Testis (tissue), 3 donors: ENCODE data around the gene EIF2S2. TPM values are rescaled to one million over a fixed set of nuclear protein-coding genes. Genes with fewer than 3 reads are reported as not detected.
A peak's percentile ranks its signal among the peaks of the same experiment; 100 is the strongest.

Experiments
- DNase-seq: peaks from one replicate; pipeline ENCODE4 v3.0.0-alpha.2; 2019
- H3K27ac ChIP-seq, 2 donors: fragments of 200-600 bp; sonication (generic); one replicate each; pipeline ENCODE4 v1.5.1; 2019
- H3K27me3 ChIP-seq: fragments of 200-600 bp; sonication (generic); one replicate; pipeline ENCODE4 v1.5.1; 2019
- H3K36me3 ChIP-seq: fragments of 200-600 bp; sonication (generic); one replicate; pipeline ENCODE4 v1.5.1; 2017; ENCODE audit warnings: low read depth; ENCODE audit errors: missing control alignments
- H3K4me1 ChIP-seq: fragments of 200-600 bp; sonication (generic); one replicate; pipeline ENCODE4 v1.5.1; 2019
- H3K4me3 ChIP-seq, 2 donors: fragments of 200-600 bp; sonication (generic); one replicate each; pipeline ENCODE4 v1.5.1; 2017 to 2019
- H3K9me3 ChIP-seq: fragments of 200-600 bp; sonication (generic); one replicate; pipeline ENCODE4 v1.5.1; 2017
- POLR2A ChIP-seq: fragments of 450-650 bp; IDR thresholded peaks from one replicate; pipeline ENCODE4 v1.6.1; 2017; ENCODE audit warnings: antibody characterized with exemption, mild to moderate bottlenecking, moderate library complexity
- WGBS, 2 donors: methylation state at CpG; one replicate each; pipeline ENCODE4 v1.1.5; 2018; 5-methylcytosine and 5-hydroxymethylcytosine counted together
- intact Hi-C: fragments of 100-400 bp; cut with DNase I; formaldehyde crosslinking; loops from one replicate; pipeline ENCODE4 v1.15.1; 2023; ENCODE audit warnings: low total_unique reads
- polyA plus RNA-seq: library from polyadenylated mRNA; stranded (reverse); fragments of 350-450 nt; fragmentation: Illumina TruSeq; extraction: RNeasy Lipid Tissue Mini Kit (QIAGEN cat#74804); gene quantifications from one replicate; pipeline ENCODE4 v1.2.3, GENCODE V29; 2014; ENCODE audit warnings: low read depth, low replicate concordance; ENCODE audit not compliant: insufficient read depth
- total RNA-seq, 2 donors: library from RNA; depleted of rRNA; stranded (reverse); fragments of >200 nt; gene quantifications; one replicate each; pipeline ENCODE4 v1.2.3, GENCODE V29; 2016
- TF ChIP-seq, protein P1 (sequence below), 3 experiments: fragments of 450-650 bp in 2 of 3; fragments of 200-600 bp in 1 of 3; sonication (generic) in 1 of 3; IDR thresholded peaks; one replicate each; pipeline ENCODE4 v1.5.1; 2016 to 2019; ENCODE audit warnings: antibody characterized with exemption in 3 of 3, mild to moderate bottlenecking in 2 of 3, moderate library complexity in 1 of 3

Gene EIF2S2
- total and polyA plus RNA-seq, 3 donors from 2014 or later = 41.9 to 48.9 (median 45.4) TPM

DNA sequence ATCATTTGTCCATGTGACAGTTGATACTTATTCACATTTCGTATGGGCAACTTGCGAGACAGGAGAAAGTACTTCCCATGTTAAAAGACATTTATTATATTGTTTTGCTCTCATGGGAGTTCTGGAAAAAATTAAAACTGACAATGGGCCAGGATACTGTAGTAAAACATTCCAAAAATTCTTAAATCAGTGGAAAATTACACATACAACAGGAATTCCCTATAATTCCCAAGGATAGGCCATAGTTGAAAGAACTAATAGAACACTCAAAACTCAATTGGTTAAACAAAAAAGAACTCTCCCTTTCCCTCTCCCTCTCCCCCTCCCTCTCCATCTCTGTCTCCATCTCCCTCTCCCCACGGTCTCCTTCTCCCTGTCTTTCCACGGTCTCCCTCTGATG is 19.4 kb upstream of the EIF2S2 start:
- peaks cover 8% of the 10 kb centered on the region for H3K4me1 ChIP-seq
- H3K4me3 ChIP-seq = no peak overlapping the region
- DNase-seq = no peak
- intact Hi-C loops = no loop called here
- H3K27me3 ChIP-seq = no peaks in the 10 kb centered on the region
- no peaks in the 10 kb centered on the region for H3K9me3 ChIP-seq
- H3K27ac ChIP-seq = no peak overlapping the region
- no peak for TF ChIP-seq POLR2A
- TF ChIP-seq, protein P1, sequence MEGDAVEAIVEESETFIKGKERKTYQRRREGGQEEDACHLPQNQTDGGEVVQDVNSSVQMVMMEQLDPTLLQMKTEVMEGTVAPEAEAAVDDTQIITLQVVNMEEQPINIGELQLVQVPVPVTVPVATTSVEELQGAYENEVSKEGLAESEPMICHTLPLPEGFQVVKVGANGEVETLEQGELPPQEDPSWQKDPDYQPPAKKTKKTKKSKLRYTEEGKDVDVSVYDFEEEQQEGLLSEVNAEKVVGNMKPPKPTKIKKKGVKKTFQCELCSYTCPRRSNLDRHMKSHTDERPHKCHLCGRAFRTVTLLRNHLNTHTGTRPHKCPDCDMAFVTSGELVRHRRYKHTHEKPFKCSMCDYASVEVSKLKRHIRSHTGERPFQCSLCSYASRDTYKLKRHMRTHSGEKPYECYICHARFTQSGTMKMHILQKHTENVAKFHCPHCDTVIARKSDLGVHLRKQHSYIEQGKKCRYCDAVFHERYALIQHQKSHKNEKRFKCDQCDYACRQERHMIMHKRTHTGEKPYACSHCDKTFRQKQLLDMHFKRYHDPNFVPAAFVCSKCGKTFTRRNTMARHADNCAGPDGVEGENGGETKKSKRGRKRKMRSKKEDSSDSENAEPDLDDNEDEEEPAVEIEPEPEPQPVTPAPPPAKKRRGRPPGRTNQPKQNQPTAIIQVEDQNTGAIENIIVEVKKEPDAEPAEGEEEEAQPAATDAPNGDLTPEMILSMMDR (IDR thresholded peaks at IDR 0.05) = no peak
- no peaks in the 10 kb centered on the region for H3K36me3 ChIP-seq
- 51 to 73% methylated on average over 4 of the region's 4 CpGs for WGBS, 2 donors

DNA sequence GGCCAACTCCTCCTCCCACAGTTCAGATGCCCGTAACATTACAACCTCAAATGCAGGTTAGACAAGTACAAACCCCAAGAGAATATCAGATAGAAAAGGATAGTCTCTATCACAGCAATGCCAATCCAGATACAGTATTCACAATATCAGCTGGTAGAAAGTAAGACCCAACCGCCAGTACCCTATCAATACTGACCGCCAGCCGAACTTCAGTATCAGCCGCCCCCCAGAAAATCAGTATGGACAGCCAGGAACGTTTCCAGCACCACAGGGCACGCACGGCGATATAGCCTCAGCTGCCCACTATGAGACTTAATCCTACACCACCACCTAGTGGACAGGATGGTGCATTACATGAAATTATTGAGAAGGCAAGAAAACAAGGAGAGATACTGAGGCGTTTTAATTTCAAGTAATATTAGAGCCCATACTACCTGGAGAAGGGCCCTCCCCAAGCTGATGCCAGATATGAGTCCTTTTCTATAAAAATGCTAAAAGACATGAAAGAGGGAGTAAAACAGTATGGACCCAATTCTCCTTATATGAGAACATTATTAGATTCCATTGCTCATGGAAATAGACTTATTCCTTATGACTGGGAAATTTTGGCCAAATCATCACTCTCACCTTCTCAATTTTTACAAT is 17.6 kb upstream of the EIF2S2 start:
- peak; percentile 85 for DNase-seq
- TF ChIP-seq, protein P1 (IDR thresholded peaks at IDR 0.05) = peak; percentile 86 to 90 (median 88)
- no peak for TF ChIP-seq POLR2A
- no peaks in the 10 kb centered on the region for H3K9me3 ChIP-seq
- H3K27me3 ChIP-seq = no peaks in the 10 kb centered on the region
- H3K36me3 ChIP-seq = no peaks in the 10 kb centered on the region
- H3K4me1 ChIP-seq = peaks cover 8% of the 10 kb centered on the region
- WGBS, 2 donors = 1 to 3% methylated on average over 10 of the region's 10 CpGs
- H3K4me3 ChIP-seq = peak overlapping the region in 1 of 2 donors; percentile 24
- H3K27ac ChIP-seq = no peak overlapping the region
- intact Hi-C loops = no loop called here

DNA sequence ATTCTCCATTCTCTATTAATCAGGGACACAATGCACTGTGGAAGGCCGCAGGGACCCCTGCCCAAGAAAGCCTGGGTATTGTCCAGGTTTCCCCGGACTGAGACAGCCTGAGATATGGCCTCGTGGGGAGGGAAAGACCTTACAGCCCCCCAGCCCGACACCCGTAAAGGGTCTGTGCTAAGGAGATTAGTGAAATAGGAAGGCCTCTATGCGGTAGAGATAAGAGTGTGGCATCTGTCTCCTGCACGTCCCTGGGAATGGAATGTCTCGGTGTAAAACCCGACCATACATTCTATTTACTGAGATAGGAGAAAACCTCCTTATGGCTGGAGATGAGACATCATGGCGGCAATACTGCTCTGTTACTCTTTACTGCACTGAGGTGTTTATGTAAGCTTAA is 15.7 kb upstream of the EIF2S2 start:
- intact Hi-C loops = no loop called here
- Histone ChIP-seq H3K27ac (no peak overlapping the region), H3K4me3 (no peak overlapping the region), H3K4me1 (peaks cover 8% of the 10 kb centered on the region), H3K9me3 (no peaks in the 10 kb centered on the region), H3K36me3 (no peaks in the 10 kb centered on the region), H3K27me3 (no peaks in the 10 kb centered on the region)
- DNase-seq = no peak
- WGBS, 2 donors = 51 to 56% methylated on average over 10 of the region's 10 CpGs
- TF ChIP-seq POLR2A = no peak
- TF ChIP-seq, protein P1 (IDR thresholded peaks at IDR 0.05) = no peak

DNA sequence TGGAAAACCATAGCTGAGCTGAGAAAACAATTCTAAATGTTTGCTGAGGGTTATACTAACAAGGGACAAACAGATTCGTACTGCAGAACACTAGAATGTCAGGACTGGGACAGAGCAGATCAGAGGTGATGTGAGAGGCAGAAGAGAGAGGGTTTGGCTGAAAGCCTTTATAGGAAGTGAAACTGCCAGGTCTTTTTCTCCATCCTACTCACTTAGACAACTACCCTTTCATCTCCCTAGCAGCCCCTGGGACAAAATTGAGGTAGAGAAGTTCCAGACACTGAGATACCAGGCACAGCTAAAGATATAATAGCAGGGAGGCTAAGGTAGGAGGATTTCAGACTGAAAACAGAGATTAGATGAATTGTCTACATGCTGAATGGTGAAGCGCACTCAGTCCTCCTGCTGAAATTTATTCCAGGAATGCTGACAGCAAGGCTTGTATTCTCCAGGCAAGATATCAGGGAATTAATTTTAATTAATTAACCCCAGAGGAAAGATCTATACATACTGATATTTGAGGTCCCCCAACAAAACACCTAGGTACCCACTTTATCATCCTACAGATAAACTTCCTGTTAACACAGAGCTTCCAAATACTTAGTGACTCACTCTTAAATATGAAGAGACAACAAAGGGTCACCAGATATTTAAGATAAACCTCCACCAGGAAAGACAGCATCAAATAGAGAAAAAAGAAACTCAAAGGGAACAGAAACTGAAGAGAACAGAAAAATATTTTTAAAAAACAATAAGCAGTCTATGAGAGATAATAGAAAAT is 12.6 kb upstream of the EIF2S2 start:
- intact Hi-C loops = no loop called here
- WGBS, 2 donors = 62 to 72% methylated on average over 2 of the region's 2 CpGs
- Histone ChIP-seq H3K9me3 (no peaks in the 10 kb centered on the region), H3K4me1 (peaks cover 8% of the 10 kb centered on the region), H3K27me3 (no peaks in the 10 kb centered on the region), H3K4me3 (no peak overlapping the region), H3K27ac (no peak overlapping the region), H3K36me3 (no peaks in the 10 kb centered on the region)
- no peak for DNase-seq
- TF ChIP-seq, protein P1 (IDR thresholded peaks at IDR 0.05) = no peak
- TF ChIP-seq POLR2A = no peak
